Fibroblast of lung (primary cell): ENCODE results near the gene C8G. TPM values are rescaled to one million over a fixed set of nuclear protein-coding genes. Genes with fewer than 3 reads are reported as not detected.
A peak's percentile ranks its signal among the peaks of the same experiment; 100 is the strongest.

ENCODE experiments used
- DNase-seq, 2 donors: peaks; one replicate each; pipeline versions ENCODE4 v3.0.0 to v3.0.0-alpha.2; 2010; ENCODE audit warnings: low read depth in 2 of 2
- H2AFZ ChIP-seq: 2 replicates; pipeline ENCODE4 v1.5.1; 2012; ENCODE audit warnings: low read length, control low read depth, inconsistent platforms
- H3K27ac ChIP-seq: 2 replicates; pipeline ENCODE4 v1.5.1; 2011; ENCODE audit warnings: low read length, control low read depth; ENCODE audit not compliant: insufficient read depth
- H3K27me3 ChIP-seq: 2 replicates; pipeline ENCODE4 v1.5.1; 2011; ENCODE audit warnings: mild to moderate bottlenecking, low read length; ENCODE audit not compliant: control insufficient read depth, insufficient read depth
- H3K36me3 ChIP-seq: 2 replicates; pipeline ENCODE4 v1.5.1; 2011; ENCODE audit warnings: low read length; ENCODE audit not compliant: control insufficient read depth, insufficient read depth
- H3K4me1 ChIP-seq: 2 replicates; pipeline ENCODE4 v1.5.1; 2011; ENCODE audit warnings: low read length; ENCODE audit not compliant: control insufficient read depth, insufficient read depth; ENCODE audit errors: extremely low read depth
- H3K4me2 ChIP-seq: 2 replicates; pipeline ENCODE4 v1.5.1; 2011; ENCODE audit warnings: low read length, control low read depth; ENCODE audit not compliant: insufficient read depth; ENCODE audit errors: extremely low read depth
- H3K4me3 ChIP-seq, 4 experiments: fragments of 200-600 bp in 1 of 4; sonication (generic) in 1 of 4; replicated peaks in 1 of 4; 2 replicates each; pipeline ENCODE4 v1.5.1; 2011 to 2016; ENCODE audit warnings: low read length in 4 of 4, low read depth in 3 of 4, mild to moderate bottlenecking in 3 of 4, control low read depth in 2 of 4, inconsistent platforms in 1 of 4, mixed read lengths in 1 of 4; ENCODE audit not compliant: insufficient read depth in 1 of 4; ENCODE audit errors: control extremely low read depth in 1 of 4
- H3K79me2 ChIP-seq: 2 replicates; pipeline ENCODE4 v1.5.1; 2012; ENCODE audit warnings: mild to moderate bottlenecking, low read length, inconsistent platforms; ENCODE audit not compliant: control insufficient read depth, insufficient read depth
- H3K9ac ChIP-seq: 2 replicates; pipeline ENCODE4 v1.5.1; 2011; ENCODE audit warnings: mild to moderate bottlenecking, low read length, control low read depth; ENCODE audit not compliant: insufficient read depth
- H3K9me3 ChIP-seq: 2 replicates; pipeline ENCODE4 v1.5.1; 2012; ENCODE audit warnings: low read depth, low read length; ENCODE audit not compliant: control insufficient read depth, insufficient read depth
- H4K20me1 ChIP-seq: 2 replicates; pipeline ENCODE4 v1.5.1; 2011; ENCODE audit warnings: low read length; ENCODE audit not compliant: control insufficient read depth, insufficient read depth; ENCODE audit errors: extremely low read depth
- EZH2 ChIP-seq: IDR thresholded peaks from 2 replicates; pipeline ENCODE4 v1.5.1; 2012; ENCODE audit warnings: low read length, control low read depth, mild to moderate bottlenecking; ENCODE audit errors: missing control alignments
- polyA plus RNA-seq, 2 donors: library from polyadenylated mRNA; depleted of rRNA in 1 of 2; stranded (reverse) in 1 of 2; unstranded in 1 of 2; fragments of >200 nt; gene quantifications; 2 replicates each; pipeline ENCODE4 v1.2.1, GENCODE V29; 2011 to 2012; ENCODE audit warnings: missing spikeins in 1 of 2
- total RNA-seq: library from RNA; depleted of rRNA; stranded (reverse); fragments of >200 nt; gene quantifications from 2 replicates; pipeline ENCODE4 v1.2.1, GENCODE V29; 2014
- TF ChIP-seq, protein P1 (sequence below), 2 donors: IDR thresholded peaks in 1 of 2; conservative IDR thresholded peaks in 1 of 2; 1 replicate in 1 of 2; 2 replicates in 1 of 2; pipeline ENCODE4 v1.5.1; 2011 to 2012; ENCODE audit warnings: low read length in 2 of 2, control low read depth in 1 of 2, inconsistent platforms in 1 of 2, low read depth in 1 of 2, mild to moderate bottlenecking in 1 of 2

Gene C8G
- total and polyA plus RNA-seq, 2 donors (not counting 1 experiment from before 2014, with no cell fraction given): 0.40 to 1.2 TPM

GRCh38 chr9:136983167-136983566 lies 38.1 kb downstream of the C8G start:
- no peak overlapping the region for H3K9ac ChIP-seq
- H3K27ac ChIP-seq: no peak overlapping the region
- no peaks in the 10 kb centered on the region for H3K4me1 ChIP-seq
- H3K27me3 ChIP-seq: peaks cover 20% of the 10 kb centered on the region
- H4K20me1 ChIP-seq: no peaks in the 10 kb centered on the region
- no peaks in the 10 kb centered on the region for H3K9me3 ChIP-seq
- H3K4me3 ChIP-seq: no peak overlapping the region
- no peaks in the 10 kb centered on the region for H3K79me2 ChIP-seq
- TF ChIP-seq, protein P1, sequence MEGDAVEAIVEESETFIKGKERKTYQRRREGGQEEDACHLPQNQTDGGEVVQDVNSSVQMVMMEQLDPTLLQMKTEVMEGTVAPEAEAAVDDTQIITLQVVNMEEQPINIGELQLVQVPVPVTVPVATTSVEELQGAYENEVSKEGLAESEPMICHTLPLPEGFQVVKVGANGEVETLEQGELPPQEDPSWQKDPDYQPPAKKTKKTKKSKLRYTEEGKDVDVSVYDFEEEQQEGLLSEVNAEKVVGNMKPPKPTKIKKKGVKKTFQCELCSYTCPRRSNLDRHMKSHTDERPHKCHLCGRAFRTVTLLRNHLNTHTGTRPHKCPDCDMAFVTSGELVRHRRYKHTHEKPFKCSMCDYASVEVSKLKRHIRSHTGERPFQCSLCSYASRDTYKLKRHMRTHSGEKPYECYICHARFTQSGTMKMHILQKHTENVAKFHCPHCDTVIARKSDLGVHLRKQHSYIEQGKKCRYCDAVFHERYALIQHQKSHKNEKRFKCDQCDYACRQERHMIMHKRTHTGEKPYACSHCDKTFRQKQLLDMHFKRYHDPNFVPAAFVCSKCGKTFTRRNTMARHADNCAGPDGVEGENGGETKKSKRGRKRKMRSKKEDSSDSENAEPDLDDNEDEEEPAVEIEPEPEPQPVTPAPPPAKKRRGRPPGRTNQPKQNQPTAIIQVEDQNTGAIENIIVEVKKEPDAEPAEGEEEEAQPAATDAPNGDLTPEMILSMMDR (conservative IDR thresholded peaks at IDR 0.05 in 1 of 2, IDR thresholded peaks at IDR 0.05 in 1 of 2; ENCODE audit: low read depth in 1 of 2, low read length in 2 of 2): no peak
- no peak for TF ChIP-seq EZH2
- DNase-seq: no peak
- no peaks in the 10 kb centered on the region for H3K36me3 ChIP-seq
- no peak overlapping the region for H2AFZ ChIP-seq
- H3K4me2 ChIP-seq: no peak overlapping the region

- DNase-seq: no peak
- Histone ChIP-seq H3K4me3 (no peak overlapping the region), H3K9me3 (no peaks in the 10 kb centered on the region)
Observed at GRCh38 chr9:136983656-136984314, 38.7 kb downstream of the C8G start.

DNA sequence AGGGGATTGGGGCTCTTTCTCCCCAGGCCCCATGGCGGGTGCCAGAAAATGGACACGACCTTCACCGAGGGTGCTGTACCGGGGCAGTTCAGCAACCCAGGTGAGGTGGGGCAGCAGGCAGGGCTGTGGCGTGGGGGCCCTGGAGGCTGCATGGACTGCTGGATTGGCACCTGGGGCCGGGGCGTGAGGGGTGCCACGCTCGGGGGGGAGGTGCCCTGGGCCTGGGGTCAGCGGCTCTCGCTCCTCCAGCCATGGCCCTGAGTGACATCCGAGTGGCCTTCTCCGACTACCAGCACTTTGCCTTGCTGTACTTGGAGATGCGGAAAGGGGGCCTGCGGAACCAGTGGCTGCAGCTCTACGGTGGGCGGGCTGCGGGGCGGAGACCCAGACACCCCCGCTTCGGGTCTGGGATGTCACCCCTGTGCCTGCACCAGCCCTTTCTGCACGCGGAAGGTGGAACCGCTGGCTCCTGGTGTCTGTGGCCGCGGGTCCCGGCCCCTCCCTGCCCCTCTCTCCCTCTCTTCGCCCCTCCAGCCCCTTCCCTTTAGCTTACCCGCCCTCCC lies 39.5 kb downstream of the C8G start:
- DNase-seq: no peak
- no peaks in the 10 kb centered on the region for H3K4me1 ChIP-seq
- H3K79me2 ChIP-seq: no peaks in the 10 kb centered on the region
- H3K9me3 ChIP-seq: no peaks in the 10 kb centered on the region
- no peak overlapping the region for H3K4me2 ChIP-seq
- no peak overlapping the region for H3K4me3 ChIP-seq
- H3K9ac ChIP-seq: no peak overlapping the region
- H3K27me3 ChIP-seq: peaks cover 20% of the 10 kb centered on the region
- no peaks in the 10 kb centered on the region for H4K20me1 ChIP-seq
- H2AFZ ChIP-seq: no peak overlapping the region
- no peaks in the 10 kb centered on the region for H3K36me3 ChIP-seq
- no peak overlapping the region for H3K27ac ChIP-seq
- TF ChIP-seq EZH2: no peak
- TF ChIP-seq, protein P1 (conservative IDR thresholded peaks at IDR 0.05 in 1 of 2, IDR thresholded peaks at IDR 0.05 in 1 of 2; ENCODE audit: low read depth in 1 of 2, low read length in 2 of 2): no peak

More at GRCh38 chr9:136983656-136984314, 38.7 kb downstream of the C8G start:
- Histone ChIP-seq H3K79me2 (no peaks in the 10 kb centered on the region), H3K27me3 (peaks cover 20% of the 10 kb centered on the region), H3K4me1 (no peaks in the 10 kb centered on the region), H4K20me1 (no peaks in the 10 kb centered on the region), H3K36me3 (no peaks in the 10 kb centered on the region), H2AFZ (no peak overlapping the region), H3K27ac (no peak overlapping the region), H3K4me2 (no peak overlapping the region), H3K9ac (no peak overlapping the region)
- TF ChIP-seq EZH2: peak; percentile 47
- TF ChIP-seq, protein P1 (conservative IDR thresholded peaks at IDR 0.05 in 1 of 2, IDR thresholded peaks at IDR 0.05 in 1 of 2; ENCODE audit: low read depth in 1 of 2, low read length in 2 of 2): no peak
